Skeletal muscle satellite cell (primary cell): ENCODE measurements around the gene MBTPS2. TPM values are rescaled to one million over a fixed set of nuclear protein-coding genes. Genes with fewer than 3 reads are reported as not detected.
A peak's percentile ranks its signal among the peaks of the same experiment; 100 is the strongest.

Experiments
- H3K27me3 ChIP-seq: 2 replicates; pipeline ENCODE4 v1.7.0; 2013; ENCODE audit warnings: low read length; ENCODE audit not compliant: control insufficient read depth, insufficient read depth
- H3K36me3 ChIP-seq: 2 replicates; pipeline ENCODE4 v1.7.0; 2013; ENCODE audit warnings: mild to moderate bottlenecking, control low read depth, low read length; ENCODE audit not compliant: insufficient read depth
- H3K4me1 ChIP-seq: 2 replicates; pipeline ENCODE4 v1.7.0; 2013; ENCODE audit warnings: low read length; ENCODE audit not compliant: control insufficient read depth, insufficient read depth
- H3K4me2 ChIP-seq: 2 replicates; pipeline ENCODE4 v1.7.0; 2013; ENCODE audit warnings: mild to moderate bottlenecking, low read length
- H3K4me3 ChIP-seq: 2 replicates; pipeline ENCODE4 v1.7.0; 2013; ENCODE audit warnings: low read length
- H3K9ac ChIP-seq: 2 replicates; pipeline ENCODE4 v1.7.0; 2013; ENCODE audit warnings: mild to moderate bottlenecking, low read depth, low read length, moderate library complexity
- H3K9me3 ChIP-seq: replicated peaks from 2 replicates; pipeline ENCODE4 v1.7.0; 2013; ENCODE audit warnings: mild to moderate bottlenecking, control low read depth, low read length
- total RNA-seq: library from RNA; depleted of rRNA; stranded (reverse); fragments of >200 nt; gene quantifications from 2 replicates; pipeline ENCODE4 v1.2.3, GENCODE V29; 2012; rRNA removed

The MBTPS2 gene
- 7.9 and 10.1 TPM in 2 replicates for total RNA-seq

- Histone ChIP-seq H3K4me3 (peak within 1 kb of the TSS; percentile 82), H3K4me2 (peak within 1 kb of the TSS; percentile 91), H3K27me3 (no peaks in the 10 kb centered on the region), H3K9me3 (no peaks in the 10 kb centered on the region), H3K4me1 (no peaks in the 10 kb centered on the region), H3K36me3 (no peaks in the 10 kb centered on the region), H3K9ac (peak within 1 kb of the TSS; percentile 93)
Observed at GRCh38 chrX:21839334-21840192, at the start of gene MBTPS2. Gene MBTPS2 (plus strand): TSS chrX:21839617. CDS start chrX:21839735, 118 bp downstream.

GRCh38 chrX:21798677-21799219 lies 40.7 kb upstream of the MBTPS2 start:
- Histone ChIP-seq H3K4me3 (peak overlapping the region; percentile 20), H3K27me3 (no peaks in the 10 kb centered on the region), H3K4me1 (peaks cover 29% of the 10 kb centered on the region), H3K4me2 (peak overlapping the region; percentile 58), H3K36me3 (no peaks in the 10 kb centered on the region), H3K9ac (no peak overlapping the region), H3K9me3 (no peaks in the 10 kb centered on the region)

GRCh38 chrX:21799767-21800166 lies 39.6 kb upstream of the MBTPS2 start:
- no peaks in the 10 kb centered on the region for H3K27me3 ChIP-seq
- no peaks in the 10 kb centered on the region for H3K36me3 ChIP-seq
- no peak overlapping the region for H3K4me2 ChIP-seq
- H3K9me3 ChIP-seq, result no peaks in the 10 kb centered on the region
- peaks cover 29% of the 10 kb centered on the region for H3K4me1 ChIP-seq
- no peak overlapping the region for H3K4me3 ChIP-seq
- no peak overlapping the region for H3K9ac ChIP-seq

GRCh38 chrX:21800344-21800770 lies 39.1 kb upstream of the MBTPS2 start:
- no peak overlapping the region for H3K4me2 ChIP-seq
- no peaks in the 10 kb centered on the region for H3K27me3 ChIP-seq
- H3K36me3 ChIP-seq, result no peaks in the 10 kb centered on the region
- no peak overlapping the region for H3K4me3 ChIP-seq
- H3K9me3 ChIP-seq, result no peaks in the 10 kb centered on the region
- H3K4me1 ChIP-seq, result peaks cover 29% of the 10 kb centered on the region
- no peak overlapping the region for H3K9ac ChIP-seq

DNA sequence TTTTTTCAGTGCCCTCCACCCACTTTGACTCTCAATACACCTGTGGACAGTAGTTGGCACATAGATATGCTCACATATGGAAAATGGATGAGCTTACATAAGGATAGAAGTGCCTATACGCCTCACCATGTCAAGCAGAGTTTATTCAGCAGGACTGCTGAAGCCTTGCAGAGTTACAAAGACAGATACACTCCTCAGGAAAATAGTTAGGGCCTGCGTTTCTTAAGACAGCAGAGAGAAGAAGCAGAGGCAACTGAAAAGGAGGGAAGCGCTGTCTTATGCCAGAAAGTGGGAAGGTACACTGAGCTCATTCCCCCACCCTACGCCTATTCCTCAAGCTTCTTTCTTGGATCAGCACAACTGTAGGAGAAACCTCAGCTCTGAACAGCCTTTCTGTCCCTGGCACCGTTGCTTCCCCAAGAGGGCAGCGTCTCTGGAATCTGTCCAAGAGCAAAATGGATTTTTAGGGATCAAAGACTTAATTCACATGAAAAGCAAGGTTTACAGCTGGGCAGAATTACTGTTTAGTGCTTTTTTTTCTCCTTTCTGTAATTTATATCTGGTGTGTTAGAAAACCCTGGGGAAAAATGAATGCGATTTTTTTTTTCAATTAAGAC lies 37.3 kb upstream of the MBTPS2 start:
- no peaks in the 10 kb centered on the region for H3K27me3 ChIP-seq
- no peak overlapping the region for H3K9ac ChIP-seq
- no peak overlapping the region for H3K4me3 ChIP-seq
- no peak overlapping the region for H3K4me2 ChIP-seq
- peaks cover 29% of the 10 kb centered on the region for H3K4me1 ChIP-seq
- H3K36me3 ChIP-seq, result no peaks in the 10 kb centered on the region
- no peaks in the 10 kb centered on the region for H3K9me3 ChIP-seq

DNA sequence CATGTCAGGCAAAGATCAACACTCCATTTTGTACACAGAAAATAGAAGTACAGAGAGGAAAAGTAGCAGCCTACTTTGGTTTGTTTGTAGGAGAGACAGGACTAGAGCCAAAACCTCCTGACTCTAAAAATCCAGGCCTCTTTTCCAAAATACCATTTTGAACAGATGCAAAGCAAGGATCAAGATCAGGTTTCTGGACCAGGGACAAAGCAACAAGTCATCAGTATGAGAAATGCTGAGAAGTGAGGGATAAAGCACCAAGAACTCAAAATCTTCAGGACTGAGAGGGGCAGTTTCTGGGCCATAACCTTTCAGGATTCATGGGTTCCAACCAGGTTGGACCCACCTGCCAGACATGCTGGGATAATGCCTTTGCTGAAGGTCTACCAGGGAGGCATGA lies 36.6 kb upstream of the MBTPS2 start:
- H3K36me3 ChIP-seq, result no peaks in the 10 kb centered on the region
- H3K4me2 ChIP-seq, result no peak overlapping the region
- no peaks in the 10 kb centered on the region for H3K27me3 ChIP-seq
- H3K4me1 ChIP-seq, result peaks cover 29% of the 10 kb centered on the region
- H3K4me3 ChIP-seq, result no peak overlapping the region
- H3K9me3 ChIP-seq, result no peaks in the 10 kb centered on the region
- no peak overlapping the region for H3K9ac ChIP-seq

GRCh38 chrX:21806691-21807090 lies 32.7 kb upstream of the MBTPS2 start:
- Histone ChIP-seq H3K9me3 (no peaks in the 10 kb centered on the region), H3K4me2 (no peak overlapping the region), H3K36me3 (no peaks in the 10 kb centered on the region), H3K27me3 (no peaks in the 10 kb centered on the region), H3K4me1 (no peaks in the 10 kb centered on the region), H3K9ac (no peak overlapping the region), H3K4me3 (no peak overlapping the region)

DNA sequence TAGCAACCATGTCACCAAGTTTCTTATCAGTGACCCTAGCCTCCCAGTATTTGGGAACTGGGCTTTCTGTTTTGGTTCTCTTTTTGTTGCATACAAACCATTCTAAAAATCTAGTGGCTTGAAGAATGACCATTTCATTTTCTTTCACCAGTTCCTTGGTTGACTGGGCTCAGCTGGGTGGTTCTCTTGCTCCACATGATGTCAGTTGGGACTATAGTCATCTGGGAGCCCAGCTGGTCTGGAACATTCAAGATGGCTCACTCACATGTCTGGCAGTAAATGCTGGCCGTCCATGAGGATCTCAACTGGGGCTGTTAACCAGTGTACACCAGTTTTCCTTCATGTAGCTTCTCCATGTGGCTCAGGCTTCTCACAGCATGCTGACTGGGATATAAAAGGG lies 27.6 kb upstream of the MBTPS2 start:
- no peaks in the 10 kb centered on the region for H3K4me1 ChIP-seq
- no peak overlapping the region for H3K4me2 ChIP-seq
- no peaks in the 10 kb centered on the region for H3K36me3 ChIP-seq
- H3K9me3 ChIP-seq, result no peaks in the 10 kb centered on the region
- no peak overlapping the region for H3K4me3 ChIP-seq
- no peak overlapping the region for H3K9ac ChIP-seq
- H3K27me3 ChIP-seq, result no peaks in the 10 kb centered on the region

DNA sequence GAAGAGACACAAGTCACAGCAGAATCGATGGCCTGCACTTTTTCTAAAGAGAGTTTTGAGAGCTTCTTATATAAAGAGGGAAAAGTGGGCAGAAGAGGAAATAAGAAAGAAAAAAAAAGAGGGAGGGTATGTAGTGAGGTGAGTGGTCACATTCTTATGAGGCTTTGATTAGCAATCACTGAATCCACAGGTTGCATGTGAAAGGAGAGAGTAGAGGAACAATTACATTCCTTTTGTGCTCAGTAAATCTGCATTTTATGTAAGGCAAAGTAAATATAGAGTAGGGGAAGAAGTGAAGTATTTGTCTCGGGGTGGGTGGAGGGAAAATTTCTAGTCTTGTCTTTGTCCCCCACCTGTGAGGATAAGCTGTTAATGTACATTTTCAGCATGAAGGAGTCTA lies 26.8 kb upstream of the MBTPS2 start:
- Histone ChIP-seq H3K9me3 (no peaks in the 10 kb centered on the region), H3K27me3 (no peaks in the 10 kb centered on the region), H3K4me3 (no peak overlapping the region)

GRCh38 chrX:21813612-21814368 lies 25.6 kb upstream of the MBTPS2 start:
- Histone ChIP-seq H3K4me1 (no peaks in the 10 kb centered on the region), H3K9me3 (no peaks in the 10 kb centered on the region), H3K4me3 (no peak overlapping the region), H3K9ac (no peak overlapping the region), H3K4me2 (no peak overlapping the region), H3K27me3 (no peaks in the 10 kb centered on the region), H3K36me3 (no peaks in the 10 kb centered on the region)

More for the DNA sequence above, 26.8 kb upstream of the MBTPS2 start:
- no peaks in the 10 kb centered on the region for H3K36me3 ChIP-seq
- H3K4me2 ChIP-seq, result no peak overlapping the region
- no peaks in the 10 kb centered on the region for H3K4me1 ChIP-seq
- H3K9ac ChIP-seq, result no peak overlapping the region

- H3K4me1 ChIP-seq, result no peaks in the 10 kb centered on the region
- H3K9ac ChIP-seq, result no peak overlapping the region
- no peaks in the 10 kb centered on the region for H3K27me3 ChIP-seq
- H3K36me3 ChIP-seq, result no peaks in the 10 kb centered on the region
- H3K9me3 ChIP-seq, result no peaks in the 10 kb centered on the region
- no peak overlapping the region for H3K4me2 ChIP-seq
- no peak overlapping the region for H3K4me3 ChIP-seq
Observed at GRCh38 chrX:21816136-21816535, 23.3 kb upstream of the MBTPS2 start.
